Esophagus squamous epithelium (tissue), 5 donors: ENCODE measurements around the gene HYAL3. TPM values are rescaled to one million over a fixed set of nuclear protein-coding genes. Genes with fewer than 3 reads are reported as not detected.

Experiments
- DNase-seq: peaks from one replicate; lab custom pipeline; 2025; lab: John Stamatoyannopoulos, UW
- H3K27ac ChIP-seq, 4 donors: fragments of 200-600 bp; sonication (generic); one replicate each; pipeline ENCODE4 v1.5.1; 2016 to 2019; ENCODE audit warnings: mild to moderate bottlenecking in 1 of 4
- H3K27me3 ChIP-seq, 4 donors: fragments of 200-600 bp; sonication (generic); 1 replicate in 3 of 4; 2 replicates in 1 of 4; pipeline versions ENCODE4 v1.5.1 to v1.6.0; 2017 to 2021; ENCODE audit warnings: antibody characterized with exemption in 1 of 4
- H3K36me3 ChIP-seq, 3 donors: fragments of 200-600 bp; sonication (generic); one replicate each; pipeline ENCODE4 v1.5.1; 2016 to 2019
- H3K4me1 ChIP-seq, 3 donors: fragments of 200-600 bp; sonication (generic); one replicate each; pipeline ENCODE4 v1.5.1; 2017 to 2019
- H3K4me3 ChIP-seq, 4 donors: fragments of 200-600 bp; sonication (generic); 1 replicate in 3 of 4; 2 replicates in 1 of 4; pipeline ENCODE4 v1.5.1; 2016 to 2019; ENCODE audit warnings: mild to moderate bottlenecking in 2 of 4, moderate library complexity in 1 of 4
- H3K9me3 ChIP-seq, 3 donors: fragments of 200-600 bp; sonication (generic); one replicate each; pipeline ENCODE4 v1.5.1; 2016 to 2019
- POLR2A ChIP-seq, 4 donors: fragments of 450-650 bp; IDR thresholded peaks; one replicate each; pipeline ENCODE4 v1.6.1; 2017; ENCODE audit warnings: antibody characterized with exemption in 4 of 4, mild to moderate bottlenecking in 4 of 4, moderate library complexity in 3 of 4
- WGBS, 2 donors: methylation state at CpG; one replicate each; pipeline ENCODE4 v1.1.5; 2018; 5-methylcytosine and 5-hydroxymethylcytosine counted together
- intact Hi-C: fragments of 100-400 bp; cut with DNase I; formaldehyde crosslinking; loops from one replicate; pipeline ENCODE4 v1.15.0; 2022
- total RNA-seq, 4 donors: library from RNA; depleted of rRNA; stranded (reverse); fragments of >200 nt; gene quantifications; one replicate each; pipeline ENCODE4 v1.1.0, GENCODE V29; 2016
- TF ChIP-seq, protein P1 (sequence below), 6 experiments: fragments of 450-650 bp in 4 of 6; fragments of 200-600 bp in 2 of 6; sonication (generic) in 2 of 6; IDR thresholded peaks; one replicate each; pipeline ENCODE4 v1.5.1; 2016 to 2019; ENCODE audit warnings: antibody characterized with exemption in 6 of 6, mild to moderate bottlenecking in 4 of 6, moderate library complexity in 4 of 6
- donor health status: DM: yes; HTN: yes; CAD: no.

HYAL3 gene
- total RNA-seq, 4 donors from 2014 or later = 5.3 to 7.9 (median 5.8) TPM

DNA sequence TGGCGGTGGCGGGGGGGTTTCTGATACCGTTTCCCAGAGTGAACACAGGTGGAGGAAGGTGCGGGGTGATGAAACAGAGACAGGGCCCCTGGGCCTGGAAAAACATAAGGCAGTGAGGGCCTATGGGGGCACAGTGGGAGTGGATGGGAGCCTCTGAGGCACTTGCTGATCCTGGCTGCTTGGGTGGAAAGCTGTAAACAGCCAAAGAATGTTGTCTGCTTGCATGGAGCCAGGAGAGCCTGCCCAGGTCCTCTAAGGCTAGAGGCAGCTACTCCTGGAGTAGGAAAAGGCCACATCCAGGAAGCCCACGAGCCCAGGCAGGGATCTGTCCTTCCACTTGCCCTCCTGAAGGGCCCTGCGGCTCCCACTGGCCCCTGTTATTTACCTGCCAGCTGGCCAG is 33.2 kb downstream of the HYAL3 start:
- H3K9me3 ChIP-seq = no peaks in the 10 kb centered on the region
- intact Hi-C loops = no loop called here
- no peaks in the 10 kb centered on the region for H3K36me3 ChIP-seq
- peaks cover 11 to 84% (median 62%) of the 10 kb centered on the region in 3 donors for H3K4me1 ChIP-seq
- H3K4me3 ChIP-seq = peak overlapping the region in 1 of 4 donors; percentile 59
- 87 to 89% methylated on average over 3 to 4 of the region's 6 CpGs for WGBS, 2 donors
- TF ChIP-seq POLR2A (IDR thresholded peaks at IDR 0.05) = no peak
- TF ChIP-seq, protein P1, sequence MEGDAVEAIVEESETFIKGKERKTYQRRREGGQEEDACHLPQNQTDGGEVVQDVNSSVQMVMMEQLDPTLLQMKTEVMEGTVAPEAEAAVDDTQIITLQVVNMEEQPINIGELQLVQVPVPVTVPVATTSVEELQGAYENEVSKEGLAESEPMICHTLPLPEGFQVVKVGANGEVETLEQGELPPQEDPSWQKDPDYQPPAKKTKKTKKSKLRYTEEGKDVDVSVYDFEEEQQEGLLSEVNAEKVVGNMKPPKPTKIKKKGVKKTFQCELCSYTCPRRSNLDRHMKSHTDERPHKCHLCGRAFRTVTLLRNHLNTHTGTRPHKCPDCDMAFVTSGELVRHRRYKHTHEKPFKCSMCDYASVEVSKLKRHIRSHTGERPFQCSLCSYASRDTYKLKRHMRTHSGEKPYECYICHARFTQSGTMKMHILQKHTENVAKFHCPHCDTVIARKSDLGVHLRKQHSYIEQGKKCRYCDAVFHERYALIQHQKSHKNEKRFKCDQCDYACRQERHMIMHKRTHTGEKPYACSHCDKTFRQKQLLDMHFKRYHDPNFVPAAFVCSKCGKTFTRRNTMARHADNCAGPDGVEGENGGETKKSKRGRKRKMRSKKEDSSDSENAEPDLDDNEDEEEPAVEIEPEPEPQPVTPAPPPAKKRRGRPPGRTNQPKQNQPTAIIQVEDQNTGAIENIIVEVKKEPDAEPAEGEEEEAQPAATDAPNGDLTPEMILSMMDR (IDR thresholded peaks at IDR 0.05) = no peak
- H3K27me3 ChIP-seq = no peaks in the 10 kb centered on the region
- peak overlapping the region; percentile 67 to 90 (median 88) for H3K27ac ChIP-seq
- DNase-seq = no peak

GRCh38 chr3:50265571-50265970 is 33.6 kb downstream of the HYAL3 start:
- Histone ChIP-seq H3K4me1 (peaks cover 13 to 85% (median 66%) of the 10 kb centered on the region in 3 donors), H3K36me3 (no peaks in the 10 kb centered on the region), H3K4me3 (no peak overlapping the region), H3K27ac (peak overlapping the region; percentile 67 to 90 (median 88)), H3K9me3 (no peaks in the 10 kb centered on the region), H3K27me3 (no peaks in the 10 kb centered on the region)
- intact Hi-C loops = no loop called here
- WGBS, 2 donors = 33 to 40% methylated on average over 1 of the region's 1 CpG
- TF ChIP-seq POLR2A (IDR thresholded peaks at IDR 0.05) = no peak
- TF ChIP-seq, protein P1 (IDR thresholded peaks at IDR 0.05) = no peak
- DNase-seq = no peak

DNA sequence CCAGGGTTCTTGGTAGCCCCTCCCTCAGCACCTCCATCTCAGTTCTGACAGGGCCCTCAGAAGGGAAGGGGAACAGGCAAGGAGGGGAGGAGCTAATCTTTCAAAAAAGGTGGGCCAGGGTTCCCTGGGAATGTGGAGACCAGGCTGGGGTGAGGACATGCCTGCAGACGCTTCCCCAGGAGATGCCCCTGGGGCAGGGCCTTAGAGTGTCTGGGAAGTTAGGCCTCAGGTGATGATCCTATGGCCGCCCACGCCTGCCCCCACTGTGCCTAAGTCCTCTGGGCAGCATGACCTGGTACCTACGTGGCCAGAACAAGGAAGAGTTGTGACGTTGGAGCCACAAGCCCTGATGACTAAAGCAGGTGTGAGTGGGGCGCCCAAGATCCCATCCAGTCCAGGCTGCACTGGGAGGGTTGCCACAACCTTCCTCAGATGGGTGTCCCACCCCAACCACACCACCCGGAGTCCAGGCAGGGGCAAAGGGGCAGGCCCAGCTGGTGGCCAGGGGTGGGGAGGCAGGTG is 34.2 kb downstream of the HYAL3 start:
- Histone ChIP-seq H3K4me1 (peaks cover 18 to 85% (median 68%) of the 10 kb centered on the region in 3 donors), H3K36me3 (no peaks in the 10 kb centered on the region), H3K4me3 (no peak overlapping the region), H3K27ac (peak overlapping the region; percentile 67 to 90 (median 88)), H3K27me3 (no peaks in the 10 kb centered on the region), H3K9me3 (no peaks in the 10 kb centered on the region)
- intact Hi-C loops = no loop called here
- WGBS, 2 donors = 49 to 53% methylated on average over 2 to 6 of the region's 7 CpGs
- DNase-seq = no peak
- TF ChIP-seq POLR2A (IDR thresholded peaks at IDR 0.05) = no peak
- TF ChIP-seq, protein P1 (IDR thresholded peaks at IDR 0.05) = no peak

- Histone ChIP-seq H3K27me3 (no peaks in the 10 kb centered on the region), H3K9me3 (no peaks in the 10 kb centered on the region), H3K4me3 (no peak overlapping the region), H3K27ac (peak overlapping the region; percentile 67 to 90 (median 88)), H3K4me1 (peaks cover 22 to 85% (median 67%) of the 10 kb centered on the region in 3 donors), H3K36me3 (no peaks in the 10 kb centered on the region)
- 33 to 44% methylated on average over 3 of the region's 7 CpGs for WGBS, 2 donors
- DNase-seq = no peak
- TF ChIP-seq, protein P1 (IDR thresholded peaks at IDR 0.05) = no peak
- no peak for TF ChIP-seq POLR2A (IDR thresholded peaks at IDR 0.05)
- intact Hi-C loops = no loop called here
These were observed 34.7 kb downstream of the HYAL3 start for GRCh38 chr3:50264383-50264963.
